ENCODE results near the gene CYRIA.

Gene CYRIA

DNA sequence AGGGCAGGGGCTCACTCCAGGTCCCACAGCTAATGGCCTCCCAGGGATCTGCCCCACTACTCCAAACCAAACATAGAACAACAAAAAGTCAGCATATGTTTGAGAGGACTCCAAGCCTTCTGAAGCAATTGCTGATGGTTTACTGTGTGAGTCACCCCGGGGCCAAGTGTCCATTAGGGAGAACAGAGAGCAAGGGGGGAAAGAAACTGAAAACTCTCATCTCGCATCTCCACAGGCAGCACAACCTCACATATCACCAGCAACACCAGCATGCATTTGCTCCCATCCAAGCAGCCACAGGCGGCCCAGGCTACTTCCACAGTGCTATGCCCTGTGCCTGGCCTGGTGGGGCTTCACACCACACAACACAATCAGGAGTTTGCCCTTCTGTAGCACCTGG is 39.1 kb downstream of the CYRIA start:
- H3K27ac ChIP-seq, result no peak overlapping the region
- TF ChIP-seq ZFX (IDR thresholded peaks at IDR 0.05), result no peak
- TF ChIP-seq, protein P1, sequence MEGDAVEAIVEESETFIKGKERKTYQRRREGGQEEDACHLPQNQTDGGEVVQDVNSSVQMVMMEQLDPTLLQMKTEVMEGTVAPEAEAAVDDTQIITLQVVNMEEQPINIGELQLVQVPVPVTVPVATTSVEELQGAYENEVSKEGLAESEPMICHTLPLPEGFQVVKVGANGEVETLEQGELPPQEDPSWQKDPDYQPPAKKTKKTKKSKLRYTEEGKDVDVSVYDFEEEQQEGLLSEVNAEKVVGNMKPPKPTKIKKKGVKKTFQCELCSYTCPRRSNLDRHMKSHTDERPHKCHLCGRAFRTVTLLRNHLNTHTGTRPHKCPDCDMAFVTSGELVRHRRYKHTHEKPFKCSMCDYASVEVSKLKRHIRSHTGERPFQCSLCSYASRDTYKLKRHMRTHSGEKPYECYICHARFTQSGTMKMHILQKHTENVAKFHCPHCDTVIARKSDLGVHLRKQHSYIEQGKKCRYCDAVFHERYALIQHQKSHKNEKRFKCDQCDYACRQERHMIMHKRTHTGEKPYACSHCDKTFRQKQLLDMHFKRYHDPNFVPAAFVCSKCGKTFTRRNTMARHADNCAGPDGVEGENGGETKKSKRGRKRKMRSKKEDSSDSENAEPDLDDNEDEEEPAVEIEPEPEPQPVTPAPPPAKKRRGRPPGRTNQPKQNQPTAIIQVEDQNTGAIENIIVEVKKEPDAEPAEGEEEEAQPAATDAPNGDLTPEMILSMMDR (conservative IDR thresholded peaks at IDR 0.05), result no peak

DNA sequence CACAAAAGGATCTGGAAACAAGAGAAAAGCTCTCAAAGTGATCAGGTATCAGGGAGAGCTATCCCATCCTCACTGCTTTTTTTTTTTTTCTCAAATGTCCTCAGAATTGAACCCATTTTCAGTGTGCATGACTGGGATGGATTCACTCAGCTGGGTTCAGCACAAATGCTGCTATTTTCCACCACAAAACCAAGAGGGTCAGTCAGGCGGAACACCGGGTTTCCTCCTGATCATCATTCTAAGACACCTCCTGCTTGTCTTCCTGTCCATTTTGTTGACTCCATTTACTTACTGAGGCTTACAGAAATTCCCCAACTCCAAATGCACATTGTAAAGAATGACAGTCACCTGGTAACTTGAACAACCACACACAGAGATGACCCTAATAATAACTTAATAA is 39.9 kb downstream of the CYRIA start:
- H3K27ac ChIP-seq, result peak overlapping the region; percentile 27; the same call in 1 of the 2 replicates

DNA sequence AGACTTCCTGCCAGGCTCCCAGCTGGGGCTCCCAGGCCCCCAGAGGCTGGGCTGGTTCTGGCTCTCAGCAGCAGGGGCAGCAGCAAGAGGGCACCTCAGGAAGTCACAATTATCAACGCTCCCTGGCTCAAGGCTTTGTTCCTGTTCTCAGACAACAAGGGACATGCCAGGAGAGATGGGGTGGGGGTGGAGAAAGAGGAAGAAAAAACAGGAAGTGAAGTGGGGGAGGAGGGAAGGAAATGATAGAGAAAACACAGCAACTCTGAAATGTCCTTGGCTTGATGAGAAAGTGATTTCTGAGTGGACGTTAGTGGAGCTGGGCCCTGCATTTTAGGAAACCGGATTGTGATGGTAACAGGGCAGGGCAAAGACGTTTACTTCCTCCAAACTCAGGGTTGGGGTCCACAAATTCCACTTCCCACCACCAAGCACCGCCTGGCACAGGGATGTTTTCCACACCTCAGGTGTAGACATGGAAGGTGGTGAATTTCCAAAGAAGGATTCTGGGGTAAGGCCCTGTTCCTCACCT is 40.4 kb downstream of the CYRIA start:
- H3K27ac ChIP-seq, result peak overlapping the region; percentile 27; the same call in 1 of the 2 replicates
- TF ChIP-seq ZFX (IDR thresholded peaks at IDR 0.05), result no peak
- TF ChIP-seq, protein P1 (conservative IDR thresholded peaks at IDR 0.05), result no peak

More for the DNA sequence above, 39.9 kb downstream of the CYRIA start:
- TF ChIP-seq ZFX (IDR thresholded peaks at IDR 0.05), result no peak
- TF ChIP-seq, protein P1 (conservative IDR thresholded peaks at IDR 0.05), result no peak

DNA sequence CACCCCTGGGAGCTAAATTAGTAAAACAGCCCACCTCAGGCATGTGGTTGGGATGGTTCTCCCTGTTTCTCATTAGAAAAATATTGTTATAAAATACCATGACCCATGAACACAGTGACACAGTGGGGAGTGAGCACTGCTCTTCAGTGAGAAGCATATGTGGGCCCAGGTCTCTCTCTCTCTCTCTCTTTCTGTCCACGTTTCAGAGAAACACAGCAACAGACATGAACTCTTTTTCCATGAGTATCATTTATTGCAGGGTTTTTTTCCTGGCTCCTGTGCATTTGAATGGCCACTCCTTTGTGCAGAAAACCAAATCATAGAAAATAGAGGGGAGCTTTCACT is 41.2 kb downstream of the CYRIA start:
- TF ChIP-seq ZFX (IDR thresholded peaks at IDR 0.05), result no peak
- TF ChIP-seq, protein P1 (conservative IDR thresholded peaks at IDR 0.05), result no peak
- H3K27ac ChIP-seq, result no peak overlapping the region

DNA sequence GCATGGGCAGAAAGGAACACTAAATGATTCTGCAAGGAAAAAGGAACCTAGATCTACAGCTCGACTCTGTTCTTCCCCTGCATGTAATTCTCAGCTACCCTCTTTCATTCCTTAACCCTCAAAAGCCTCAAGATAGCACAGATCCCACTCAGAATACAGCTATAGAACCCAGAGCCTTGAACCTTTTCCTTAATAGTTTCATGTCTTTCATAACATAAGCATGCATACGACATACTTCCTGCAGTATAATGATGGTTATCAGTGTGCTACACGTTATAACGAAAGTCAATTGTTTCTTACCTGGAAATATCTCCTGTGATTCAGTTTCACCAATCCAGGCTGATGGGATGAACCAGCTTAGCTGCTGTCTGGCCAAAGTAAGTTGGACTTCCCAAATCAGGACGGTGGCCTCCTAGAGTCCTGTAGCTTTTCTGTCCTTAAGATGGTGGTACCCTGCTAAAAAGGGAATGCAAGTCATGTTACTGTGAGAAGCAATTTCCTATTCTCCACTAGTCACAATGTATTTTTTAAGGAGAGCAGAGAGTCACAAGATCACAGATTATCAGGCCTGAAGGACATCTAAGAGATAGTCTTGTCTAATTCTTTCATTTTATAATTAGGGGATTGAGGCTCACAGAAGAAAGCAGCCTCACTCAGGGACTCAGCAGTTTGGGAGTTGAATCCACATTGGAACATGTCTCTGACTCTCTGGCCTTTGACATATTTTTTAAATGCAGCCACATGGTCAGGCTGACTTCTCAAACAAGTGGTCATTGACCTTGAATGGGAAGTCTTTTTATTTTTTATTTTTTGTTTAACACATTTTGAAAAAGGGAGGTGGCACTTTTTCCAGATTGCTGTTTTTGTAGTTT is 41.8 kb downstream of the CYRIA start:
- no peak for TF ChIP-seq ZFX (IDR thresholded peaks at IDR 0.05)
- TF ChIP-seq, protein P1 (conservative IDR thresholded peaks at IDR 0.05), result no peak
- H3K27ac ChIP-seq, result no peak overlapping the region

DNA sequence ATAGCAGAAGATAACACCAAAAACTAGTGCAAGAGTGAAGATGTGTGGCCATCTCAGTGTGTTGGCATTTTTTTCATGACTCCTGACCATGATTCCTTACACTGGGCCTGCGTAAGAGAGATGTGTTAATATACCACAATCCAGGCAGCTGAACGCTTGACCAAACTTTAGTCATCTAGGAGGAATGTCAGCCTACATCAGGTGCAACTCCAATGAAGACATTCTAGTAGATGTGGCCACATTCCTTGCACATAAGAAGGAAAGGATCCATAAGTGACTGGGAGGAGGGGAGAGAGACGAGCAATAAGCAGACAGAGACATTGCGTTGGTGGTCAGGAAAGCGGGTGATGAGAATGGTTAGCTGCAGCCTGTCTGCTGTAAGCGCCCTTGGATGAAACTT is 42.6 kb downstream of the CYRIA start:
- TF ChIP-seq ZFX (IDR thresholded peaks at IDR 0.05), result no peak
- TF ChIP-seq, protein P1 (conservative IDR thresholded peaks at IDR 0.05), result no peak
- H3K27ac ChIP-seq, result no peak overlapping the region

DNA sequence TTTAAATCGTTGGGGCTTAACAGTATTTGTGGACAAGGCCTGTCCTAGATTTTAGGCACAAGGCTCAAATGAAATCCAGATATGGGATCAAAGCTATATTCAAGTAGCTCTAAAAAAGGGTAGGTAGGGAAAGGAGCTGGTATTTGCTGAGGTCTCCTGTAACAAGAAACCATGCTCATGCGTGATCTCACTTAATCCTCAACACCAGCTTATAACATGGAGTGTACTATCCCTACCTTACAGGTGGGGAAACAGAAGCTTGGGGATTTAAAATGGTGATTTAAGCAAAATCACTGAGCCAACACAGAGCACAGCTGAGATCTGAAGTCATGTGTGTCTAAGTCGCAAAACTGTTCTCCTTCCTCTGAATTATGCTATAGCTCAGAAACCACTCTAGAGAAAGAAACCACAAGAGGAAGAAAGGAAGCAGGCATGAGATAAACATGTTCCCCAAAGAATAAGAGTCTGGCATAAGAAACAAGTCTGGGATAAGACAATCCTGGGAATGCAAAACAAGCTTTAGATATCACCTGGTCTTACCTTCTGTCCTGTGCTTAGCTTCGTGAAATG is 43.1 kb downstream of the CYRIA start:
- no peak overlapping the region for H3K27ac ChIP-seq
- no peak for TF ChIP-seq ZFX (IDR thresholded peaks at IDR 0.05)
- TF ChIP-seq, protein P1 (conservative IDR thresholded peaks at IDR 0.05), result no peak

Measured in C4-2B (cell line).